Nephron progenitor cell (in vitro differentiated cells): ENCODE measurements around the gene FAM50B.

ENCODE experiments used
- DNase-seq: peaks from one replicate; pipeline ENCODE4 v3.0.0; 2021
- H3K27ac Mint-ChIP-seq: 2 replicates; pipeline ENCODE4 v1.8.0; 2021; ENCODE audit warnings: mild to moderate bottlenecking, moderate library complexity, mixed read lengths
- H3K27me3 Mint-ChIP-seq: 2 replicates; pipeline ENCODE4 v1.8.0; 2021; ENCODE audit warnings: mild to moderate bottlenecking, low read depth, mixed read lengths; ENCODE audit not compliant: poor library complexity
- H3K36me3 Mint-ChIP-seq: 2 replicates; pipeline ENCODE4 v1.8.0; 2021; ENCODE audit warnings: low read depth, mixed read lengths
- H3K4me1 Mint-ChIP-seq: 2 replicates; pipeline ENCODE4 v1.8.0; 2021; ENCODE audit warnings: mixed read lengths
- H3K4me3 Mint-ChIP-seq: 2 replicates; pipeline ENCODE4 v1.8.0; 2021; ENCODE audit warnings: mild to moderate bottlenecking, moderate library complexity, mixed read lengths
- H3K9me3 Mint-ChIP-seq: 2 replicates; pipeline ENCODE4 v1.8.0; 2021; ENCODE audit warnings: mild to moderate bottlenecking, moderate library complexity, mixed read lengths
- CTCF ChIP-seq: fragments of 200-600 bp; sonication (generic); IDR thresholded peaks from 2 replicates; pipeline ENCODE4 v1.5.0; 2021; ENCODE audit warnings: antibody characterized with exemption

The FAM50B gene

GRCh38 chr6:3879194-3879952, 30.2 kb downstream of the FAM50B start:
- H3K4me1 Mint-ChIP-seq = peaks cover 9% of the 10 kb centered on the region
- H3K27ac Mint-ChIP-seq = no peak overlapping the region
- no peaks in the 10 kb centered on the region for H3K36me3 Mint-ChIP-seq
- H3K4me3 Mint-ChIP-seq = no peak overlapping the region
- peaks cover 35% of the 10 kb centered on the region for H3K27me3 Mint-ChIP-seq
- no peak for DNase-seq
- peaks cover 18% of the 10 kb centered on the region for H3K9me3 Mint-ChIP-seq
- TF ChIP-seq CTCF = no peak

GRCh38 chr6:3881711-3882421, 32.7 kb downstream of the FAM50B start:
- Mint-ChIP-seq H3K27ac (no peak overlapping the region), H3K27me3 (peaks cover 21% of the 10 kb centered on the region), H3K4me3 (no peak overlapping the region), H3K9me3 (peaks cover 18% of the 10 kb centered on the region), H3K4me1 (peaks cover 10% of the 10 kb centered on the region), H3K36me3 (no peaks in the 10 kb centered on the region)
- no peak for DNase-seq
- TF ChIP-seq CTCF = no peak

- H3K27me3 Mint-ChIP-seq = peaks cover 21% of the 10 kb centered on the region
- peaks cover 18% of the 10 kb centered on the region for H3K9me3 Mint-ChIP-seq
- TF ChIP-seq CTCF = no peak
- no peak overlapping the region for H3K27ac Mint-ChIP-seq
- H3K4me1 Mint-ChIP-seq = peaks cover 10% of the 10 kb centered on the region
- no peak overlapping the region for H3K4me3 Mint-ChIP-seq
- no peak for DNase-seq
- no peaks in the 10 kb centered on the region for H3K36me3 Mint-ChIP-seq
Observed at GRCh38 chr6:3882431-3882830, 33.3 kb downstream of the FAM50B start.

- peaks cover 21% of the 10 kb centered on the region for H3K27me3 Mint-ChIP-seq
- no peak for TF ChIP-seq CTCF
- H3K4me3 Mint-ChIP-seq = no peak overlapping the region
- no peaks in the 10 kb centered on the region for H3K36me3 Mint-ChIP-seq
- H3K4me1 Mint-ChIP-seq = peaks cover 10% of the 10 kb centered on the region
- no peak for DNase-seq
- peaks cover 18% of the 10 kb centered on the region for H3K9me3 Mint-ChIP-seq
- no peak overlapping the region for H3K27ac Mint-ChIP-seq
Observed at GRCh38 chr6:3882866-3883265, 33.7 kb downstream of the FAM50B start.

GRCh38 chr6:3884007-3884745, 35.0 kb downstream of the FAM50B start:
- no peak overlapping the region for H3K27ac Mint-ChIP-seq
- H3K4me3 Mint-ChIP-seq = no peak overlapping the region
- H3K4me1 Mint-ChIP-seq = peaks cover 10% of the 10 kb centered on the region
- H3K27me3 Mint-ChIP-seq = peaks cover 24% of the 10 kb centered on the region
- no peak for TF ChIP-seq CTCF
- no peak for DNase-seq
- H3K36me3 Mint-ChIP-seq = no peaks in the 10 kb centered on the region
- peaks cover 18% of the 10 kb centered on the region for H3K9me3 Mint-ChIP-seq
